GM21423 (cell line): ENCODE data around the gene NBAS.
A peak's percentile ranks its signal among the peaks of the same experiment; 100 is the strongest.
"Not testable (repeated sequence)": the region's sequence is repeated elsewhere in the genome, so short reads cannot be mapped to it uniquely, and the experiment has no call there.

Source experiments
- ATAC-seq: cut with Tn5 transposase; IDR thresholded peaks from one replicate; pipeline ENCODE4 v1.9.1; 2021; ENCODE audit warnings: mild to moderate bottlenecking, moderate library complexity; ENCODE audit not compliant: unreplicated experiment

NBAS gene

DNA sequence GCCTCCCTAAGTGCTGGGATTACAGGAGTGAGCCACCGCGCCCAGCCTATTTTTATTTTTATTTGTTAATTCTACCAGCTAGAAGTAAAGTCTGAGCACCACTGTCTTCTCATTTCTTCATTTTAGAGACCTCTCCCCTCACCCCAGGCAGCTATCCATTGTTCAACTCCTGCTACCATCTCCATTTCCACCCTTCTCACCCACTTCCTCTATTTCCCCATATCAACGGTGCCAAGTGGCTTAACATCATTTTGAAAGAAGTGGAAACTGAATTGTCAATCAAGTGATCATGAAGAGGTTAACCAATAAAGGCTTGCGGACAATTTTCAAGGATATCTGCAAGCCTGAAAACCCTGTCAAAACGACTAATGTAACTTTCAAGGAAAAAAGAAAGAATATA, 323.1 kb downstream of the NBAS start:
- no peak for ATAC-seq

DNA sequence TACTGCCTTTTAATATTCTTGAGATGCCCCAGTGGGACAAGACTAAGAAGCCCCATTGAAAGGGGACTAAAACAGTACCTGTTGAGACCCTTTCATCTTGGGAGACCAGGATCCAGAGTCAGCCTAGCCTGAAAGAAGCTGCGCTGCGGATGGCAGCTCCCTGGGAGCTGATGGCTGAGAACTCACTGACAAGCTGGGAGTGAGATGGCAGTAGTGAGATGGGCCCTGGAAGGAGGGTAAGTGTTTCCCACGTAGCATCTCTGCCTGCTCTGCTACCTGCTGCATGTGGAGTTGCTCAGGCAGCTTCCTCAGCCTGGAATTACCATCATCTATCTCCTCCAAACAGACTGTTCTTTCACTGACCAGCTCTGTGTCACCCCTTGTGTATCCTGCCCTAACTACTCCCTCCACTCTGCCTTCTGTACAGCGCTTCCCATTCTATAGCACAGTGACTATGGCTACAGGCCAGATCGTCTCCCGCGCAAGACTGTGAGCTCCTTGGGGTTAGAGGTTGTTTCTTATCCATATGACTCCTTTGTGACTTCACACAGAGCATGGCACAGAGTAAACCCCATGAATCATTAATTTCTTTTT, 330.4 kb downstream of the NBAS start:
- ATAC-seq: no peak

DNA sequence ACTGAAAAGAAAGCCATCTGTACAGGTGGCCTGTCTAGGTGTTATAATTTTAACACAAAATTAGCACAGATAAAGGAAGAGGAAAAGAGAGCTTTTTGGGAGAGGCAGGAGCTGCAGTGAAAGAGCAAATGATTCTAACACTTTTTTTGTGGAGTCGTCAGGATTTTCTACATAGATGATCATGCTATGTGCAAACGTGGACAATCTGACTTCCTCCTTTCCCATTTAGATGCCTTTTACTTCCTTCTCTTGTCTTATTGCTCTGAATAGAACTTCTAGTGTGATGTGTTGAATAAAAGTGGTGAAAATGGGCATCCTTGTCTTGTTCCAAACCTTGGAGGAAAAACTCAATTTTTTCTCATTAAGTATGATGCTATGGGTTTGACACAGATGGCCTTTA, 334.5 kb downstream of the NBAS start:
- no peak for ATAC-seq

DNA sequence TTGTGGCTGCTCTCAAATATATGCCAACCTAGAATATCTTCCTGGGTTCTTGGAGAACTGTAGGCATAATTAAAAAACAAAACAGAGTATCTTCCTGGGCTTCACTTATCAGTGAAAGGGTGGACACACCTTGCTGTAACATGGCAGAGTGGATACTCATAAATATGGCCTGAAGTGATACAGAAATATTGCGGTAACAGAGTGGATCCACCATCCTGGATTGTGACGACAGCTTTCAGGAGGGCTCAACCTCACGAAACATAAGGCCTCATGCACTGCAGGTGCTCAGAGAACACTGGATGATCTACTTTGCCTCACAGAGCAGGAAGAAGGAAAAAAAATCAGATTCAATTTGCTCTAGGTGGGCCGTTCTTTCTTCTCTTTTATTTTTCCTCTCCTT, 336.0 kb downstream of the NBAS start:
- no peak for ATAC-seq

DNA sequence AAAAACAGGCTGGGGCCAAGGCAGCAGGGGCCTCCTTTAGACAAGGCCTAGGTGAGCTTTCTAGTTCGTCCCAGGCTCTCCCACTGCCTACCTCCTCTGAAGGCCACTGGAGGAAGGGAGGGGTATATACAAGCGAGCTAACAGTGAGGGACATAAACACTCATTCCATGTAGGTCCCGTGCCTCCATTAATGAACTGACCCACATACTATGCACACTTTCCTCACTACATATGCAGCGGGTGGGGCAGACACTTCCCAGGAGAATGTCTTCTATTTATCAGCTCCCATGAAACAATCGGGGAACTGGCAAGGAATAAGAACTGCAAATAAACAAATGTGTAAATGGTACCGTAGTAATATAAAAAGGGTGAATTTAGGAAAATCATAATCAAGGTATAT, 336.5 kb downstream of the NBAS start:
- ATAC-seq: no peak

DNA sequence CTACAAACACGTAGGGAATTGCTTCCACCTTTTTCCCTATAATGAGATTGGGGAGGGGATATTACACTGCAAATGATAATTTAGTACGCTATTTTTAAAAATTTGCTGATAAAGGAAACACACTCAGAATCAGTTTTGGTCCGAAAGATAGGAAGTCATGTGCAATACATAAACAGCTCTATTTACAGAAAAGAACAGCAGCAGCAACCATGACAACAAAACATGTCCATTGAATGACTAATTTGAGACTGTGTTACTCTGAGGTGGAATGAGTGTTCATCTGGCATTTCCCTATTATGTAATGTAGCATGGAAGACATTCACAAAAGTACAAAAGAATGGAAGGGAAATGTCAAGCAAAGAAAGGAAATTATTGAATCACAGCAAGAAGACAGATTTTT, 337.2 kb downstream of the NBAS start:
- peak; percentile 49 for ATAC-seq

DNA sequence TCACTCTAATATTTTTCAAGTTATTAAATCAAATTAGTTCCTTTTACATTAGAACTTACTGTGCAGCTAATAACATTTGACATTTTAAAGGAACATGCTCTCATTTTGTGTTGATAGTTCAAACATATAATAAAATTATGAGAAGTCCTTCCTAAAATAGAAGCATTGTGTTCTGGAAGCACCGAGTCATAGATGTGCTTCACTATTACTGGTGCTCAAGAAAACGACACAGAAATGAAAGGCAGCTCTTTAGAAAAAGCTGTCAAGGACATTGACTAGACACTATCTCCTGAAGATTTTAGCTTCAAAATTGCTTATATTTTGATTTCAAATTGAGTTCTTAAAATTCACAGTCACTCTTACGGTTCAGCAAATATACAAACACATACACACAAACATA, 338.3 kb downstream of the NBAS start:
- no peak for ATAC-seq

DNA sequence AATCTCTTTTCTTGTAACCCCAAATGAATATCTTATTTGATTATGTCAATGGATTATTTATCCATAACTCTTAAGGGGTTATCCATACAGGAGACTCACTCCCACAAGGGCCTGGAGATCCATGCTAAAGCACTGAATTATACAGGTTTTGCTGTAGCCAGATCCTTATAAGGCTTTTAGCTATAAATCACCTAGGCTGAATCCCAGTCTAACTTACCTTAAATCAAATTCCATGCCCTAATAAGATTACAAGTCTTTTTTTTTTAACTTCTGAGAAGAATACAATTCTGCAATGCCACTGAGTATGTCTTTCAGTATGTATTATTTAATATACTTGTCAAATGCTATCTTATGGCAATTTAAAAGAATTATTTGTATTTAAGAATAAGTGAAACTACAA, 340.5 kb downstream of the NBAS start:
- ATAC-seq: no peak

DNA sequence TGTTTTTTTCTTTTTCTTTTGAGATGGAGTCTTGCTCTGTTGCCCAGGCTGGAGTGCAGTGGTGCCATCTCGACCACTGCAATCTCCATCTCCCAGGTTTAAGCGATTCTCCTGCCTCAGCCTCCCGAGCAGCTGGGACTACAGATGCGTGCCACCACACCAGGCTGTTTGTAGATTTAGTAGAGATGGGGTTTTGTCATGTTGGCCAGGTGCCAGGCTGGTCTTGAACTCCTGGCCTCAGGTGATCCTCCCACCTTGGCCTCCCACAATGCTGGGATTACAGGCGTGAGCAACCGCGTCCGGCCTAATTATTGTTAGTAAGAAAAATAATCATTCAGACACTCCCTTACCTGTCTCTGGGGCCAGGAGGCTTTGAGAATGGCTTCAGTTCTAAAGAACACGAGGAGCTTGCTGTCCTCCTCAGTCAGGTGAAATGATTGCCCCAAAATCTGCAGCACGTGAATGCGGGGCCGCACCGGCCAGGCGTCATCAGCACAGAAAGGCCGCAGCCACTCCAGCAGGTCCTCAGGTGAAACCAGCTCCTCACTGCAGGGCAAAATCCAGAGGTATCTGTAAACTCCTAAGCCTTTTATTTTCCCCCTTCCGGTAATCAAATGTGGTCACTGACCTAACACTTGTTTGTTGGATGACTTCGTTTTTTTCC, 342.6 kb downstream of the NBAS start:
- ATAC-seq: no peak

DNA sequence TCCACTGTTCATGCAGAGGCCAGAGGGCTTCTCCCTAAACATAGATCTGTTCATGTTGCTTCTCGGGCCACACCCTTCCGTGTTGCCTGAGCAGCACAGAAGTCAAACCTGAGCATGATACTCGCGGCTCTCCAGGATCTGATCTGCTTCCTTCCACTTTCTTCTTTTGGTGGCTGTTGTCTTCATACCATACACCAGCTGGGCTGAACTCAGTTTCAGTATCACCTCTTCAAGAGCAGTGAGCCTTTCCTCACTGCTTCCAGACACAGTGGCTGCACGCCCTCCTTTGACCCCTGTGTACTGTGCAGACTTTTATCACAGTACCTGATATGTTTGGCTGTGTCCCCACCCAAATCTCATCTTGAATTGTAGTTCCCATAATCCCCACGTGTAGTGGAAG, 348.9 kb downstream of the NBAS start:
- no peak for ATAC-seq

DNA sequence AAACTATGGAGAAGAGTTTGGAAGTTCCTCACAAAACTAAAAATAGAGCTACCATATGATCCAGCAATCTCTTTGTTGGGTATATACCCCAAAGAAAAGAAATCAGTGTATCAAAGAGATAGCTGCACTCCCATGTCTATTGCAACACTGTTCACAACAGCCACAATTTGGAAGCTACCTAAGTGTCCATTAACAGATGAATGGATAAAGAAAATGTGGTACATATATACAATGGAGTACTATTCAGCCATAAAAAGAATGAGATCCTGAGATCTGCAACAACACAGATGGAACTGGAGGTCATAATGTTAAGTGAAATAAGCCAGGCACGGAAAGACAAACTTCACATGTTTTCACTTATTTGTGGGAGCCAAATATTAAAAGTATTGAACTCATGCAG, 350.6 kb downstream of the NBAS start:
- not testable (repeated sequence) for ATAC-seq

DNA sequence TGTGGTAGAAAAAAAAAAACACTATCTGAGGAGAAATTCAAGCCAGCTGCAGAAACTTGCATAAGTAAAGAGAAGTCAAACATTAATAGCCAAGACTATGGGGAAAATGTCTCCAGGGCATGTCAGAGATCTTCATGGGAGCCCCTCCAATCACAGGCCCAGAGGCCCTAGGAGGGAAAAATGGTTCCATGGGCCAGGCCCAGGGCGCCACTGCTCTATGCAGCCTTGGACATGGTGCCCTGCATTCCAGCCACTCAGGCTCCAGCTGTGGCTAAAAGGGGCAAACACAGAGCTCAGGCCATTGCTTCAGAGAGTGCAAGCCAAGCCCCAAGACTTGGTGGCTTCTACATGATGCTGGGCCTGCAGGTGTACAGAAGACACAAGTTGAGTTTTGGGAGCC, 354.7 kb downstream of the NBAS start:
- no peak for ATAC-seq

DNA sequence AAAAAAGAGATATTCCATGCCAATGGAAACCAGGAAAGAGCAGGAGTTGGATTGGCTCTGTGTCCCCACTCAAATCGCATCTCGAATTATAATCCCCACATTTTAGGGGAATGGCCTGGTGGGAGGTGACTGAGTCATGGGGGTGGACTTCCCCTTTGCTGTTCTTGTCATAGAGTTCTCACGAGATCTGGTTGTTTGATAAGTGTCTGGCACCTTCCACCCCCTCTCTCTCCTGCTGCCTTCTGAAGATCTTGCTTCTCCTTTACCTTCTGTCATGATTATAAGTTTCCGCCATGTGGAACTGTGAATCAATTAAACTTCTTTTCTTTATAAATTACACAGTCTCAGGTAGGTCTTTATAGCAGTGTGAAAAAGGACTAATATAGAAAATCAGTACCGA, 355.6 kb downstream of the NBAS start:
- ATAC-seq: no peak

DNA sequence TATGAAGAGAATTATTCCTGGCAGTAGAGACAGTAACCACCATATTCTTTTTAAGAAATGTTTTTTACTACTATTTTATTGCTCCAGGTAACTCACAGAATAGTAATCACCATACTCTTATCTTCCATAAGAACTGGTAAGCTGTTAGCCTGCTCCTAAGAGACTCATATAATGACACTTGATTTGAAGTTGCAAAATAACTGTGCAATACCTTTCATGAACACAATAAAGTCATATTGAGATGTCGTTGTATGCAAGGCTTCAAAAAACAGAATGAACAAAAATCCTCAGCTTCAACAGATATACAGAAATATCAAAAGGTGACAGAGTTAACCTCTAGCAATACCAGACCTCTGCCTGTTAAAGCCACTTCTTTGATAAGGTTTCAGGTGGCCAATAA, 360.1 kb downstream of the NBAS start:
- no peak for ATAC-seq

DNA sequence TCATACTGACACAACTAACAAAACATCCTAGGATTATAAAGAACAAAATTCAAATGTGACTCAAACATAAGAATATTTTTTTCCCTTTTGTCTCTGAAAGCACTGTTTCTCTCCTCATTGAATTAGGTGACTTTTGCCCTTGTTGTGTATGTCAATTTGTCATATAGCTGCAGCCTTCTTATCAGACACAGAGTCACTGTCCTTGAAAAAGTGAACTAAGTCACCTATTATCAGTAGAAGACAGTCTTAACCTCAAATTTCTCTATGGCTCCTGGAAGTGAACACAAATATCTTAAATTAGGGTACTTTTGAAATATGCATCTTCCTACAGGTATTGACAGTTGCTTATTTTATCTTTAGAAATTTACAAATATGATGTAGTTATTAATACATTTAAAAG, 360.6 kb downstream of the NBAS start:
- no peak for ATAC-seq

DNA sequence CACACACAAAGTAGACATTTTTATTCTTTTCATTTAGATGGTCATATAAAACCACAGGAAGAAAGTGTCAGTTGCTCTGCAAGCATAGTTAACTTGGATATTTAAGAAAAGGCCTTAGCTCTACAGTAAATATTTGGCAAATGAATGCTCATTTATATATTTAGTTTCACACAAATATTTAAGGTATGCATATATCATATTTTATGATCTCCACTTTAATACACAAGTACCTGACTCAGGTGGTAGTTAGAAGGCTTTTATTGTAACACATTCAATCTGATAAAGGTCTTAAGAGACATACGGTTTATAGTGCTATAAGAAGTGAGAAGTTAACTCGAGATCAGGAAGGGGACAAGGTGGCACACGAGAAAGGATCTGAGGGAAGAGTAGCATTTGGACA, 363.1 kb downstream of the NBAS start:
- no peak for ATAC-seq

DNA sequence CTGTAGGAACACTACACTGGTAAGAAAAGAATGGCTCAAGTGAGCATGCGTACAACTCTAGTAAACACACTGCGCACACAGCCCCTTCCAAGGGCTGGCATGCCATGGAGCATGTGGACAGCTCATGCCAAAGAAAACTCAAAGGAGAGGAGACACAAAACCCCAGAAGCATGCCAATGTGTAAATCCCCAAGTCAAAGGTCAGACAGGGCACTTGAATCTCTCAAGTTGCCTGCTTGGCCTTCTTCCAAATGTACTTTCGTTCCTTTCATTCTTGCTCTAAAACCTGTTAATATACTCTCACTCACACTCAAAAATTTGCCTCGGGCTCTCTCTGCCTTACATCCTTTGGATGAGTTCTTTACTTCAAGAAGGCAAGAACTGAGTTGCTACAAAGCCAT, 365.3 kb downstream of the NBAS start:
- ATAC-seq: no peak

DNA sequence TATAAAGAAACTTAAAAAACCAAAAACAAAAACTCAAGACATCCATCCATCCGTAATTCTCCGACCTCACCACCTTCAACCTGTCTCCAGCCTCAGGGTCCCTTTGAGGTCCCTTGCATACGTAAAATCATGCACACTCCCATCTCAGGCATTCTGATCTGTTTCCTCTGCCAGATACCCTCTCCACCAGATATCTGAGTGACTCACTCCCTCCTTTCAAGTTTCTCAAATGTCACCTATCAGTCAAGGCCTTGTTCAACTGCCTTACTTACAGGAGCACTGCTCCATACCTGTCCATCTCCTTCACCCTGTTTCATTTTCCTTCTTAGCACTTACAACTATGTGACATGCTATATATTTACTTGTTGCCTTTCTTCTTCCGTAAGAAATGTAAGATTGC, 369.3 kb downstream of the NBAS start:
- no peak for ATAC-seq

DNA sequence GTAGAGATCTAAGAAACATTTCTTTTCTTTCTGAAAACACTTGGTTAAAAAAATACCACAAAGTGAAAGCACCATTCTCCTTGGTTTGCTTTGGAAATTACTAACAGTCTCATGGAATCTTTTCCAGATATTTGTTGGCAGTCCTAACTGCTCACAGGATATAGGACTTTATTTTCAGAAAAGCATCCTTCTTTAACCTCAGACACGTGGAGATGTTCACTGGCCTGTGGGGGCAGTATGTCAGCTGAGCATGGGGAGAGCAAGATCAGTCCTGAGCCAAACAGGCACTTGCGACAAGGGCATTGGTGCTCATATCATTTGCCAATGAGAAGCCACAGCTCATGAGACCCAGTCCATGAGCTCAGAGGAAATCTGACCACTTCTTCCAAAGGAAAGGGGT, 371.9 kb downstream of the NBAS start:
- no peak for ATAC-seq

DNA sequence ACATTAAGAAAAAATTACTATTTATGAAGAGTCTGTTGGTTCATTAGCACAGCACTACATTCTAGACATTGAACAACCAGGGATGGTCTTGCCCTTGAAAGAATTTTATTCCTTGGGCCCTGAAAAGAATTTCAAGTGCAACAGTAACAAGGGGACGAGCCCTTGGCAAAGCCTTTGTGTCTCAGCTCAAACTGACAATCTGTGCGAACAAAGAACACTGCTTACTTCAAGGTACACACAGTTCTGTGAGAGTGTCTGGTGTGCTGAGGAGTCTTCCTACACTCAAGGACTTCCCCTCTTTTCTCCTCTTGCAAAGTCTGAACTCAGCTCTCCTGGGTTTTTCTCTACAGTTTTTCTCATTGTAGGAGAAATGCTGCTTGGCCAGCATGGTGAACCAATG, 373.4 kb downstream of the NBAS start:
- no peak for ATAC-seq

DNA sequence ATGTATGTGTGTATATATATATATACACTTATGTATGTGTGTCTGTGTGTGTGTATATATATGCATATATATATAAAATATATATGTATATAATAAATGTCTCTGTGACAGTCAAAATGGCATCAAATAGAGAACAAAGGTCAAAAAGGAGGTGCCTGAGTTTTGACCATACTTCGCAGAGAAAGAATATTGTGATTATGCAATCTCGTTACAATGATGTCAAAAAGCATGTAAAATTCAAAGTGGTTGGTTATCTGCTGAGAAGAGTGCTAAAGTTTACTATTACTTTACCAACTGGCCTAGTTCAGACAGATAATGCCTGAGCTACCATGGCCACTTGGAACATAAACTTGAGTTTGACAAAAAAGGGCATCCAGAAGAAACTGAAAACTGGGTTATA, 375.0 kb downstream of the NBAS start:
- ATAC-seq: no peak

DNA sequence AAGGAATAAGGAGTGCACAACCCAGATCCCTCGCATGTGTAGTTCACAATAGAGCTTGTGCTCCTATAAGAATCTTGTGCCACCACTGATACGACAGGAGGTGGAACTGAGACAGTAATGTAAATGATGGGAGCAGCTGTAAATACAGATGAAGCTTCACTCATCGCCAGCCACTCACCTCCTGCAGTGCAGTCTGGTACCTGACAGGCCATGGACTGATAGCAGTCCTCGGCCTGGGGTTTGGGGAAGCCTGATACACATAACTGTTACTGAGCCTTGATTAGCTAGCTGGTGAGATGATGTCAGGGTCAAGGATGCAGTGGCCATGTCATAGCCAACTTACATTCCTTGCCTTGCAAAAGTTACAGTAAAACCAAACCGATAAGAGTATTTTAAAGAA, 376.6 kb downstream of the NBAS start:
- ATAC-seq: no peak

DNA sequence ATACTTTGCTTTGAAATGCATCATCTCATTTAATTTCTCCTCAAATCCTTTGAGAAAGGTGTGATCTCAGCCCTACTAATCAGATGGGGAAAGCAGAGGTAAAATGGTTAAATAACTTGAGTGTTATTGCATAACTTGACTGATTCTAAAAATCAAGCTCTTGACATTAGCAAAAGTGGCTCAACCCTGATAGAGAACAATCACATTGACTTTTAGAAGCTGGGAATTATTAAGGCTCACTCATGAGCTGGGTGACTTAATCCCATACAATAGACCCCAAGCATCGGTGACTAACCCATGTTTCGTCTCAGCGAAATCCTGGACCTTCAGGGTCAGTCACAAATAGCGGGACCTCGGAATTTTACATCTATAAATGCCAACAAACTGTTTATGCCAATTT, 378.9 kb downstream of the NBAS start:
- no peak for ATAC-seq
